GM19328 (cell line): ENCODE data around the gene DNM3.

Source experiments
- ATAC-seq: cut with Tn5 transposase; IDR thresholded peaks from one replicate; pipeline ENCODE4 v1.9.1; 2021; ENCODE audit warnings: mild to moderate bottlenecking, moderate library complexity; ENCODE audit not compliant: unreplicated experiment

The DNM3 gene

DNA sequence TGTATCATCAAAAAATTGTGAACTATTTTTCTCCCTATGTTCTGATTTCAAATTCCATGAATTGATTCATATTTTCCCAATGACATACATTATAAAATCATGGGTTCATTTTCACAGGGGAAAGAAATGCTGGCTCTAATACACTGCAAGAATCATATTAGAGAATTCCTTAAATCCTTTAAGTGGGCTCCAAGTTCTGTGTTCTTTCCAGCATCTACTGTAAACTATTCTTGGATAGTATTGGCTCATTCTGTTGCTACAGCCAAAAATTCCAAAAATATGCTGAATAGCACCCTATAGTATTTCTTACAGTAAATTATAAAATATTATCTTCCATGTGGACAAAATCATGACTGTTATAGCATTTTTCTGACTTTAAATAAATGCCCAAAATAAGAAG lies 560.2 kb downstream of the DNM3 start:
- ATAC-seq = no peak

DNA sequence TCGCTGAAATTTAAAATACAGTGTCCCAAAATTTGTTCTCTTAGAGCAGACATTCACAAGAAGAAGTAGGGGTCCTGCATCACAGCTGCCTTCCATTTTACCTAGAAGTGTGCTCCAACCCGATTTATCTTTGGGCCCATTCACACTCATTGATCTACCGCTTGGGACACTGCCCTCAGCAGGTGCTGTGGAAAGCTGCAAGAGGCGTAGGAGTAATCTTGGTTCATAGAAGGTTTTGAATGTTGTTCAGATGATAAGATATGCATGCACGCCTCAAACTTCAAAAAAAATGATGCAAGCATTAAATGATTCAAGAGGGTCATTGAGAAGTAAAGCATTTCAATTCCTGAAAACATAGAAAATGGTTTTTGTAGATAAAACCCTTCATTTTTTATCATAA lies 560.6 kb downstream of the DNM3 start:
- ATAC-seq = no peak

DNA sequence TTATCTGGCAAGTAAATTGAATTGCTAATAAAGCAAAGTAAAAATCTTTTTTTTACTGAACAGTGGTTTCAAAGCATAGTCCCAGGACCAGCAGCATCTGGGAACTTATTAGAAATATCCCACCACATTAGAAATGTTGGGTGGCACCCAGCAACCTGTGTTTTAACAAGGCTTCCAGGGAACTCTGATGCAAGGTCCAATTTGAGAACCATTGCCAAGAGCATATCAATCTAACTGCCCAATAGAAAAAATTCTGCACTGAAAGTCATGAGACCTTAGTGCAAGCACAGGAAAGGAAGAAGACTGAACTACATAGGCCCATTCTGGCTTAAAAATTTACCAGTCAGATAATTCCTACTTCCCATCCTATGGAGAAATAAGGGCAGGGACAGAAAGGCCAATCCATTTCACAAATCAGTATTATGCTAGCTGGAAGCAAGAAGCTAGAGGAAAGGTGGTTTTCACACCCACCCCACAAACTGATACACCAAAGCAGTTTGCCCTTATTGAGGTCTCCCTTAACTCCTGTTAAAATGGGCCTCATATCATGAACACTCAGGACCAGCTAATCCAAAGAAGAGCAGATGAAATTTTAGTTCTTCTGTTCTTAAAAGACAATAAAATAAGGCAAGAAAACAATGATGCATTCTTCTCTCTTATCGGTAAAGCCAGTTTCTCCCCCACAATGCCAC lies 561.7 kb downstream of the DNM3 start:
- no peak for ATAC-seq

DNA sequence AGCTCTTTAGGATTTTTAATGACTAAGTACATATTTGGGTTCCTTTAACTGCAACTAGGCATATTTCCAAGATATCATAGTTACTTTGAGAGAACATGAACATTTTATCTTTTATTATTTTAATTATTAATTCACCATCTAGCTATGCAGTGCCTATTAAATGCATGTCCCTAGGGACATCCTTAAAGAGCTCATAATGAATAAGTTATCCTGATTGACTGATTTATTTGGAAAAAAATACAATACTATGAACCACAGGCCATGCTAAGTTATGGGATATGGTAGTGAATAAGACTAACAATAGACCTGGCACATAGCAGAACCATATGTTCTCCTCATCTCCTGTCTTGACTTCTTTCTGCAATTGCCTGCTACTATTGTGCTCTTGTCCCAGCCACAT lies 562.8 kb downstream of the DNM3 start:
- no peak for ATAC-seq

DNA sequence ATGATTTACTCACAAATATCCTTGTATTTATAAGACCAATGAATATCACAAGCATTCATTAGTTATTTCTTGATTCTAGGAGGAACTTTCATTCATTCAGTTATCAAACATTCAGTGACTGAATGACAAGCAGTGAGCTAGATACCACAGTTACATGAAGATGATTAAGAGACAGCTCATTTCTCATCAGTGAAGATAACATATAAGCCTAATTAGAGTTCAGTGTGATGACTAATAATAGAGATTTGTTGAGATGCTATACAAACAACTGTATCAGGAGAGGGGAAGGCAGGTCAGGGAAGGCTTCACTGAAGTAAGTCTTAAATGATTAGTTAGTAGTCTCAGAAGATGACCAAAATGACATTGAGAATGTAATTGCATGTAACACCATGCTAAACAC lies 564.6 kb downstream of the DNM3 start:
- no peak for ATAC-seq

DNA sequence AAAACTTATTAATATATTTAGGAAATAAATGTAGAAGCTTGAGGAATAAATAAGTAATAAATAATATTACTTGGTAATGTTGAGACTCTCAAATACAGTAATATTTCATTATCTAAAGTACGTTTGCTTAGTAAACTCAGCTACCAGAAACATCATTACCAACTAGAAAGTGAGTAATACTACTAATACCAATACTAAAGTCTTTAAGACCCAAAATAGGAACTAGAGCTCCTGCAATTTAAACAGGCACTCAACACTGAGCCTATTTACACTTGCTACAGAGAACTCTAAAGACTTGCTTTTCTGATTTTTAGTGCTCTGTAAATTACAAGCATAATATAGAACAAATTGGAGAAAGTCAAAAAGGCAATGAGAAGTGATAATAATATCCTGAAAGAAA lies 565.7 kb downstream of the DNM3 start:
- ATAC-seq = no peak

DNA sequence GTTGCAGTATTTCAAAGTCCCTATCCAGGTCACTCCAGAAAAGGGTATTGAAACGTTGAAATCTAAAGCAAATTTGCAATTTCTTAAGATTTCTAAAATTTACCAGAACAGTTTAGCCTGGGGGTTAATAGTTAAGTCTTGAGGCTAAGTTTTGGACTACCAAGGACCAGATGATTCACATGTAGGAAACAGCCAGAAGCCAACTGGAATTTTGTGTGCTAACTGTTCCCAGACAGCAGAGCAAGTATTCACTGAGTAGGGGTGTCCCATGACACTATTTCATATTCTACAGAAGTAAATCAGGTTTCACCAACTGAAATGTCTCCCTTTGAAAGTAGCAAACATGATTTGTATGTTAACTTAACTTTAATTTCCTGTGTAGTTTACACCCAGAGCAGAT lies 567.7 kb downstream of the DNM3 start:
- ATAC-seq = no peak

DNA sequence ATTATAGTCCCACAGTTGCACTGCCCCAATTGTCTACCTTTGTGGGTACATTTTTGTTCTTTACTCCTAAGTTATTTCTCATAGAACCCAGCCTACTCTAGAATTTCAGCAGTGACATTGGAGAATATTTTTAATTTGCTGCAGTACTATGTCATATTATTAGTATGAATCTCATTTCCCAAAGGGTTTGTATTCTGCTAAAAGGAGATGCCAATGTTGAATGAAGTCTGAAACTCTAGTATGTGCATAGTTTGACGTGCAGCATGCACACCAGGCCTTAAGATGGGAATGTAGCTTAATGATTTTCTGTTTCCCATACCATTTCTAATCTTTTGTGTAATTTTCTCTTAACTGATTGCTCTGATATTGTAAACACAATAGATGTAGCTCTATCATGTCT lies 568.7 kb downstream of the DNM3 start:
- no peak for ATAC-seq

DNA sequence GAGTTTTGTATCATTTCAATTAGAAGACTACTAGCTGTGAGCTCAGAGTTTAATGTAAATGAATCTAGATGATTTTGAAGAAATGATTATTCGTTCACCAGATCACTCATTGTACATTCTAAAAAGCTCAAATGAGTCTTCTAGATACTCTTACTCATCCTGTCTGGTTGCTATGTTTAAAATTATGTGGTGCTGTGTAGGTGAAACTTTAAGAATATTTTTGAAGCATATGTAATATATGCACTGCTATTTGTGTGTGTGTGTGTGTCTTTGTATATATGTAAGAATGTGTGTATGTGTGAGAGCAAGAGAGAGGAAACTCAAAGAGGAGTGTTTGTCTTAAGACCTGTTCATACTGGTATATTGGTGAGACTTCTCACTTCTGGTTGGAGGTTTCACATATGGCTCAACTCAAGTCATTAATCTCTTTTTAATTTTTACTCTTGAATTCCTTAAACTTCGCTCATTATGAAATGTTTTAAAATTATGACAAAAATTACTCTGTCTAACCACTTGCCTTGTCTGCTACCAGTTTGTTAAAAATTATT lies 570.6 kb downstream of the DNM3 start:
- ATAC-seq = no peak

DNA sequence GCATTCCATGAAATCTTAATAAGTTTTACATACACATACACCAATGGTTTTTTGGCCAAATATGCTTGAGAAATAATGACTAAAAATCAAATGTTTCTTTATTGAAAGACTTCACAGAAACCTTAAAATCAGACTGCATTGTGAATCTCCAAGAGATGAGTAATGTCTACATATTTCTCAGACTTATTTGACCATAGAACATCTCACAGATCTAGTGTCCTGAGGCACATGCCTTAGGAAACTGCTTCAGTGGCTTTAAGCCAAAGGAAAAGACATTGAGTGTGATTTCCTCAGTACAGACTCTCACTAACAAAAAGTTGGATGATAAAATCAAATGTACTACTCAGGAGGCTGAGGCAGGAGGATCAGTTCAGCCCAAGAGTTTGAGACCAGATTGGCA lies 573.0 kb downstream of the DNM3 start:
- no peak for ATAC-seq

DNA sequence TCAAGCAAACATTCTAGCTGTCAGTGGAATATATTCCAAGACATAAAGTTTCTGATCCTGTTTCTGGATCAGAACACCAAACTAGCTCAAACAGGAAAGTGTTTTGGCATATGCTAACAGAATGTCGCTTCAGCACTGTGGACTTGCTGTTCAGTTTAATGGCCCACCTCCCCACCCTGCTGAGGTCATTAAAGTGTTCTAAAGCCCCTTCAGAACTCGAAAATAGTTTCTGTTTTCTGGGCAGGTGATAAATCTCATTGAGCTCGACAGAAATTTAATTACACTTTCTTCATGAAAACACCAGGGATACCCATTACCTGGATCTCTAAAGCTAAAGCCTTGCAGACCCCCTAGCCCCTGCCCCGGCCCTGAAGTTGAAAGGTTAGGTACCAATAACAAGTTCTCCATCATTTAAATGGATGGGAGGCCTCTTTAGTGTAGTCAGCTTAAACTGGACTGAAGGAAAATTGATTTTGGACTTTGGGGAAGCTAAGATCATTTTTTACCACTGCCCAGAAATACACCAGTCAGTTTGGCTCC lies 575.3 kb downstream of the DNM3 start:
- ATAC-seq = no peak

DNA sequence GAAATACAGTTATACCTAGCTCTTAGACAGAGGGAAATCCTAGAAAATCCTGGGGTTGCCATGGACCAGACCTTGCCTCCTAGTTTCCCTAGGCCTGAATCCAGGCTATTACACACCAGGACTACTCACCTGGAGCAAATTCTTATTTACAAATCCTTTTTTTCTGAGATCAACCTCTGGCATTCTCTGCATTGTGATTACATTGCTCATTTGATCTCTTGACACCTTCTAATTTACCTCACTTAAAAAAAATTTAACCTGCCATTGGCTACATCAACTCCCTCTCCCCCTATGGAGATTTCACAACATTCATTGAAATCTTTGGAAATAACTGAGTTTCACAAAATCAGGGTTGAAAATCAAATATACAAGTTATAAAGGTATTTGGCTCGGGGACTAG lies 576.3 kb downstream of the DNM3 start:
- ATAC-seq = no peak

DNA sequence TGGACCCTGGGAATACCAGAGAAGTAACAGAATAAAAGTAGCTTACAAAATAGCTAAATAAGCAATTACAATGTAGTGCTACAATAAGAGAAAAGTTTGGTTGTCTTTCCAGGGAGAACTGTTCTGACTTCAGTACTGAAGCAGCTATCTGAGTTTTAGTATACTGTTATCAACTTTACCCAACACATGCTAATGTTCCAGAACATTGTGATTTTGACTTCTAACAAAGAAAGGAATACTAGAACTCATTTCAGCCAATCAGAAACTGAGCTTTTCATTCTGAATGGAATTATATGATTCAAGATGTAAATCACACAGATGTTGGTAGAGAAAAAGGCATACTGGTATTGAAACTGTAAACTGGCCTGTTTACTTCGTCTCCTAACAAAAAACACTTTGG lies 579.1 kb downstream of the DNM3 start, which contains the start of gene C1orf105:
C1orf105 (plus strand) TSS at position 301 of the 400 bp plus-strand sequence. CDS start 201 bp downstream, outside the sequence.
- no peak for ATAC-seq

DNA sequence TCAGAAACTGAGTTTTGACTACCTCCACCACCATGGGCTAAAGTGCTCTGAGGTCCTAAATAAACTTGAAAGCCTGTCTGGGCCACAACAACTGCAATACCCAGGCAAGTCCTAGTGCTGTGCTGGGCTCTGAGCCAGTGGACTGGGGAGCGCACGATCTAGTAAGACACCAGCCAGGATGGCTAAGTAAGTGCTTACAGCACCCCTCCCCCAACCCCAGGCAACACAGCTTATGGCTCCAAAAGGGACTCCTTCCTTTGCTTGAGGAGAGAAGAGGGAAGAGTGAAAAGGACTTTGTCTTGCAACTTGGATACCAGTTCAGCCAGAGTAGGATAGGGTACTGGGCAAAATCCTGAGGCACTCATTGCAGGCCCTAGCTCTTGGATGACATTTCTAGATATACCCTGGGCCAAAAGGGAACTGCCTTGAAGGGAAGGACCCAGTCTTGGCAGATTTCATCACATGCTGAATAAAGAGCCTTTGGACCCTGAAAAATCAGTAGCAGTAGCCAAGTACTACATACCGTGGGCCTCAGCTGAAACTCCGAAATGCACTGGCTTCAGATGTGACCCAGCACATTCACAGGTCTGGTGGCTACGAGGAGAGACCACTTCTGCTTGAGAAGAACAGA lies 580.8 kb downstream of the DNM3 start:
- ATAC-seq = no peak

DNA sequence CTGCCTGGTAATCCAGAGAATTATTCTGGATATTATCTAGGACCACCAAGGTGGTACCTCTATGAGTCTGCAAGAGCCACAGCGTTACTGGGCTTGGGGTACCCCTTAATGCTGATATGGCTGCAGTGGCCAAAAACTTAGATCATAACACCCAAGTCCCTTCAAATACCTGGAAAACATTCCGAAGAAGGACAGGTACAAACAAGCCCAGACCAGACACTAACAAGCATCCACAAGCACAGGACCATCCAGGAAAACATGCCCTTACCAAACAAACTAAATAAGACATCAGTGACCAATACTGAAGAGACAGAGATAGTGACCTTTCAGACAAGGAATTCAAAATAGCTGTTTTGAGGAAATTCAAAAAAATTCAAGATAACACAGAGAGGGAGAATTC lies 582.0 kb downstream of the DNM3 start:
- ATAC-seq = no peak

DNA sequence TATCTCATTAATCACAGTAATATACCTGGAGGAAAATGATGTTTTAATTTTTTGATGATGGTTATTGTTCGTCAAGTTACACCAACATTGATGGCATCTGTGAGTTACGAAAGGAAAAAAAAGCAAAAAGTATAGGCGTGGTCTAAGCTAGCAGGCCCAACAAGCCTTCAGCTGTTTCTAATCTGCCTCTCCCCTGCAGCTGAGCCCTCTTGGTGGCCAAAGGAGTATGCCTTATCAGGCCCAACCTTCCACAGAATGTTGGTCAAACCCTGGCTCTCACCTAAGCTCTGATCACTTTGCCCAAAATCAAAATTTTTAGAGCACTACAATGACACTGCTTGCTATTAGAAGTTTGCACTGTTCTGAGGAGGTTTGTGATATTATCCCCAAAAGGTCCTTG lies 584.0 kb downstream of the DNM3 start:
- no peak for ATAC-seq

DNA sequence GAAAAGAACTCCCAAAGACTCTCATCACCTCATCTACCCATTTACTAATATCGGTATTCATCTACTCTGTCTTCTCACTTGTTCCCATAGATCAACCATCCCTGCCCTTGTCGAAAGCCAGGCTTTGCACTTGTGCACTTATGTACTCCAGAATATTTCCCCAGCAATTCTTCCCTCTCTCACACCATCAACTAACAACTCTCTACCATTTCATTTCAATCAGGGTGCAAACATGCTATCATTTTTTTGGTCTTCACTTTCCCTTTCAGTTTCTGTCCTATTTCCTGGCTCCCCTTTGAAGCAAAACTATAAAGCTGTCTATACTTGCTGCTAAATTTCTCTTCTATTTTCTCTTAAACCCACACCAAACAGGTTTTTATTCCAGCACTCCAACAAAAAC lies 585.9 kb downstream of the DNM3 start:
- no peak for ATAC-seq

DNA sequence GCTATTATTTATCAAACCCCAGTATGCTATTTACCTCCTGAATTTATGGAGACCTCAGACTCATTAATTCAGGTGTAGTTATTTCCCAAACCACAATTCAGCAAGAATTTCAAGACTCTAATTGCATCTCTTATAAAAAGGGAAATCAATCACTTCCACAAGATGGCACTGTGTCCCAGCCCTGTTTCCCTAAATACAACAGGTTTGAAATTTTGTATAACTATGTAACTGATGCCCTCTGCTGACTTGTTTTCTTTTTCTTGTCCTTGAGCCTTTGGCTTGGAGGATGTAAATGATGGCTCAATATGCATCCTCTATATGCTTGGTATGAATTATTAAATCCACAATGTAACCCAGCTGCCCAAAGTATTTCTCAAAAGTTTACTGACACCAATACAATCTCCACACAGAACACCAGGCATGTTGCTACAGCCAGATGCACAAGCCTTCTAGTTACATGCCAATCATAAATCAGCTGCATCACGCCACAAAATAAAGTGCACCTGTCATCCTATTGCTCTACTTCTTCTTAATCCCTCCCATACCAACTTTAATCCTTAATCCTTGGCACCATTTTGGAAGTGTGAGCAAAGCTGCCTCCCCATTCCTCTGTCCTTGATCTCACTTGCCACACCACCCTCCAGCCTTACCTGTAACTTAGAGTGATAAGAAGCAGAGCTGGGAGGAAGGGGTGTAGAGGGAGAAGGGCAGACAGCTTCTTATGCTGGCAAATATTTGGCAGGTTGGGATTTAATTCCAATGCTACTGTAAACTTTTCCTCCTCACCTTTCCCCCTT lies 588.2 kb downstream of the DNM3 start:
- no peak for ATAC-seq

DNA sequence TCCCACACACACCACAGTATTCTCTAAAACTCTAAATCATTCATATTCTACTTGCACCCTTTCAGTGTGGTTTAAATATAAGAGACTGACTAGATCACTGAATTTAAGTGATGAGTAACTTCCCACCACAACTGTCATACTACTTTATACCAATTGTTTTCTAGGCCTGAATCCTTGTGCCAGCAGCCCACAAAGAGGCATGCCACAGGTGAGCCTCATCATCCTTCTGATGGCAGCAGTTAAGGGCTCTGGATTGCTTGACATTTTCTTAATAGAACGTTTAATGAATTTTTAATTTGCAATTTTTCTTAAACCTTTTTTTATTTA lies 588.8 kb downstream of the DNM3 start:
- no peak for ATAC-seq

DNA sequence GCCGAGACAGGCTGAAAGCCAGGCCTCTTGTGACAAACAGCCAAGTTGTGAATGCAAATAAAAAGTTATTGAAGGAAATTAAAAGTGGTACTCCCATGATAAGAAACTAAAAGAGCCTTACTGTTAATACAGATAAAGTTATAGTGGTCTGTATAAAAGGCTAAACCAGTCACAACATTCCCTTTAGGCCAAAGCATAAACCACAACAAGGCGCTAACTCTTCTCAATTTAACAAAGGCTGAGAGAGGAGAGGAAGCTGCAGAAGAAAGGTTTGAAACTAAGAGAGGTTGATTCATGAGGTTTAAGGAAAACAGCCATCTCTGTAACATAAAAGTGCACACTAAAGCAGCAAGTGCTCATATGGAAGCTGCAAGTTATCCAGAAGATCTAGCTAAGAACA lies 589.9 kb downstream of the DNM3 start:
- ATAC-seq = no peak

DNA sequence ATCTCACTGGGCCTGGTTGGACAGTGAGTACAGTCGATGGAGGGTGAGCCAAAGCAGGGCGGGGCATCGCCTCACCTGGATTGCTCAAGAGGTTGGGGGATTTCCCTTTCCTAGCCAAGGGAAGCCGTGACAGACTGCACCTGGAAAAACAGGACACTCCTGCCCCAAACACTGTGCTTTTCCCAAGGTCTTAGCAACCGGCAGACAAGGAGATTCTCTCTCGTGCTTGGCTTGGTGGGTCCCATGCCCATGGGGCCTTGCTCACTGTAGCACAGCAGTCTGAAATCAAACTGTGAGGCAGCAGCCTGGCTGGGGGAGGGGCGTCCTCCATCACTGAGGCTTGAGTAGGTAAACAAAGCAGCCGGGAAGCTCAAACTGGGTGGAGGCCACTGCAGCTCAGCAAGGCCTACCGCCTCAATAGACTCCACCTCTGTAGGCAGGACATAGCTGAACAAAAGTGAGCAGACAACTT lies 590.5 kb downstream of the DNM3 start:
- no peak for ATAC-seq
